GM13977 (cell line): ENCODE results near the gene LRCH1.
"Not testable (repeated sequence)": the region's sequence is repeated elsewhere in the genome, so short reads cannot be mapped to it uniquely, and the experiment has no call there.

Experiments
- DNase-seq: peaks from one replicate; pipeline ENCODE4 v3.0.0; 2012; ENCODE audit warnings: low spot score
- CTCF ChIP-seq: IDR thresholded peaks from 2 replicates; pipeline ENCODE4 v1.5.1; 2012; ENCODE audit warnings: mild to moderate bottlenecking, control low read depth; ENCODE audit not compliant: insufficient read depth; ENCODE audit errors: extremely low read depth, missing control alignments
- in situ Hi-C: fragments of 300-500 bp; cut with MboI; formaldehyde crosslinking; loops from one replicate; pipeline ENCODE4 v1.12.0; 2022; ENCODE audit warnings: low sequenced_read_pairs, low pct_unique_long_range_greater_than_20kb, mixed read lengths, inconsistent platforms; ENCODE audit not compliant: unreplicated experiment

LRCH1 gene

GRCh38 chr13:46761866-46762265, 208.9 kb downstream of the LRCH1 start:
- DNase-seq: no peak
- in situ Hi-C loops: no loop called here
- TF ChIP-seq CTCF: no peak

GRCh38 chr13:46769925-46770324, 217.0 kb downstream of the LRCH1 start:
- in situ Hi-C loops: not testable (repeated sequence)

GRCh38 chr13:46771693-46772092, 218.7 kb downstream of the LRCH1 start:
- no peak for TF ChIP-seq CTCF
- no peak for DNase-seq
- in situ Hi-C loops: no loop called here

More at GRCh38 chr13:46769925-46770324, 217.0 kb downstream of the LRCH1 start:
- DNase-seq: not testable (repeated sequence)

- no peak for TF ChIP-seq CTCF
- DNase-seq: no peak
- in situ Hi-C loops: no loop called here
These were observed 220.6 kb downstream of the LRCH1 start for GRCh38 chr13:46773541-46773940.

- in situ Hi-C loops: no loop called here
- DNase-seq: no peak
- TF ChIP-seq CTCF: no peak
These were observed 222.6 kb downstream of the LRCH1 start for GRCh38 chr13:46775385-46776107.

- no peak for TF ChIP-seq CTCF
- no peak for DNase-seq
- in situ Hi-C loops: no loop called here
These were observed 225.1 kb downstream of the LRCH1 start for GRCh38 chr13:46778095-46778494.

GRCh38 chr13:46778890-46779289, 225.9 kb downstream of the LRCH1 start:
- DNase-seq: no peak
- in situ Hi-C loops: no loop called here
- no peak for TF ChIP-seq CTCF
